Tibial nerve (tissue), 3 donors: ENCODE measurements around the gene SLIT3.

ENCODE experiments used
- POLR2A ChIP-seq, 2 donors: fragments of 450-650 bp; IDR thresholded peaks; one replicate each; pipeline ENCODE4 v1.6.1; 2017; ENCODE audit warnings: antibody characterized with exemption in 2 of 2, mild to moderate bottlenecking in 2 of 2, moderate library complexity in 2 of 2
- TF ChIP-seq, protein P1 (sequence below), 5 experiments: fragments of 200-600 bp in 3 of 5; fragments of 450-650 bp in 2 of 5; sonication (generic) in 3 of 5; IDR thresholded peaks; one replicate each; pipeline ENCODE4 v1.5.1; 2016 to 2019; ENCODE audit warnings: antibody characterized with exemption in 5 of 5, mild to moderate bottlenecking in 3 of 5, moderate library complexity in 2 of 5

DNA sequence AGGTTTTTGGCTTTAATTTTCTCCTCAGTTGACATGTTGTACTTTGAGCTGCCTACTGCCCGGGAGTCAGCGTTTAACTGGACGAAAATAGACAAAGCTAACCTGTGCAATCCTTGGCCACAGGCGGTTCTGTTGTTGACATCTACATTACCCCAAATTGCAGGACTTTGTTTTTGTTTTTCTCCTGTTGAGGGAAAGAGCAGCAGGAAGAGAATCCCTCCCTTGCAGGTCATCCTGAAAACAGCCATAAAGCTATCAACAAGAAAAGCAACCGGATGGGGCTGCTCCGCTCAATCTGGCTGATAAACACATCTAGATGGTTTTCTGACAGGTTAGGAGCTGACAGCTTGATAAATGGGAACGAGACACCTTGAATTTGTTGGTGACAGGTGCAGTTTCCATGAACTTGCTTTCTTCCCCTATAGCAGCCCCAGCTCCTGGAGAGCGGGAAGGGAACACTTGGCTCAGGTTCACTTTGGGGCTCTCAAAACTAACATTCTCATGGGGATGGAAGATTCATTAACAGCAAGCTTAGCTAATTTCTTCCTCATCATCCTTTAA, 331.5 kb downstream of the SLIT3 start:
- TF ChIP-seq, protein P1, sequence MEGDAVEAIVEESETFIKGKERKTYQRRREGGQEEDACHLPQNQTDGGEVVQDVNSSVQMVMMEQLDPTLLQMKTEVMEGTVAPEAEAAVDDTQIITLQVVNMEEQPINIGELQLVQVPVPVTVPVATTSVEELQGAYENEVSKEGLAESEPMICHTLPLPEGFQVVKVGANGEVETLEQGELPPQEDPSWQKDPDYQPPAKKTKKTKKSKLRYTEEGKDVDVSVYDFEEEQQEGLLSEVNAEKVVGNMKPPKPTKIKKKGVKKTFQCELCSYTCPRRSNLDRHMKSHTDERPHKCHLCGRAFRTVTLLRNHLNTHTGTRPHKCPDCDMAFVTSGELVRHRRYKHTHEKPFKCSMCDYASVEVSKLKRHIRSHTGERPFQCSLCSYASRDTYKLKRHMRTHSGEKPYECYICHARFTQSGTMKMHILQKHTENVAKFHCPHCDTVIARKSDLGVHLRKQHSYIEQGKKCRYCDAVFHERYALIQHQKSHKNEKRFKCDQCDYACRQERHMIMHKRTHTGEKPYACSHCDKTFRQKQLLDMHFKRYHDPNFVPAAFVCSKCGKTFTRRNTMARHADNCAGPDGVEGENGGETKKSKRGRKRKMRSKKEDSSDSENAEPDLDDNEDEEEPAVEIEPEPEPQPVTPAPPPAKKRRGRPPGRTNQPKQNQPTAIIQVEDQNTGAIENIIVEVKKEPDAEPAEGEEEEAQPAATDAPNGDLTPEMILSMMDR (IDR thresholded peaks at IDR 0.05): no peak
- no peak for TF ChIP-seq POLR2A (IDR thresholded peaks at IDR 0.05)
